HG02938 (cell line): ENCODE measurements around the gene AXL.
"Not testable (repeated sequence)": the region's sequence is repeated elsewhere in the genome, so short reads cannot be mapped to it uniquely, and the experiment has no call there.

Source experiments
- ATAC-seq: cut with Tn5 transposase; IDR thresholded peaks from one replicate; pipeline ENCODE4 v1.9.1; 2021; ENCODE audit warnings: mild to moderate bottlenecking, moderate library complexity; ENCODE audit not compliant: unreplicated experiment

Gene AXL

GRCh38 chr19:41269055-41269454 lies 50.0 kb downstream of the AXL start:
- ATAC-seq = no peak

DNA sequence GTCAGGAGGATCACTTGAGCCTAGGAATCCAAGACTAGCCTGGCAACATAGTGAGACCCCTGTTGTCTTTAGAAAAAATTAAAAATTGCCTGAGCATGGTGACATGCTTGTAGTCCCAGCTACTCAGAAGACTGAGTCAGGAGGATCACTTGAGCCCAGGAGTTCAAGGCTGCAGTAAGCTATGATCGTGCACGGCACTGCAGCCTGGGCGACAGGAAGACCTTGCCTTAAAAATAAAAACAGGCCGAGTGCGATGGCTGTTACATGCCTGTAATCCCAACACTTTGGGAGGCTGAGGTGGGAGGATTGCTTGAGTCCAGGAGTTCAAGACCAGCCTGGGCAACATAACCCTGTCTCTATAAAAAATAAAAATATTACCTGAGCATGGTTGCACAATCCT lies 50.5 kb downstream of the AXL start:
- no peak for ATAC-seq

GRCh38 chr19:41273076-41273475 lies 54.1 kb downstream of the AXL start:
- ATAC-seq = no peak

DNA sequence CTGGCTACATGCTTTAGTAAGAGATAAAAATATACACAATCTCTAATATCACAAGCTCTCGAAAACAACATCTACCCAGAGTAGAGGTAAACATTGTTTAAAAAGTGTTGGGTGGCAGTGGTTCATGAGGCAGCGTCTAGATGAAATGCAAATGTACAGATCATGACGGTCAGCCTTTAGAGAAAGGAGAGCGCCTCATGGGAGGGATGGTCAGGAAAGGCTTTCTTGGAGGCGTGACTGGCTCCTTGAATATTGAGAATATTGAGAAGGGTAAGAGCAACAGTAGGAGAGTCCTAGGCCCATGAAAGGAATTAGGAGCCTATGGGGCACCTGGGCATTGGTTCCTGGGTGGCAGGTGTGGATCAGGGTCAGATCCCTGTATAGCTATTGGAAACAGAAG lies 55.8 kb downstream of the AXL start:
- no peak for ATAC-seq

- ATAC-seq = no peak
Observed at GRCh38 chr19:41276231-41276630, 57.2 kb downstream of the AXL start.

DNA sequence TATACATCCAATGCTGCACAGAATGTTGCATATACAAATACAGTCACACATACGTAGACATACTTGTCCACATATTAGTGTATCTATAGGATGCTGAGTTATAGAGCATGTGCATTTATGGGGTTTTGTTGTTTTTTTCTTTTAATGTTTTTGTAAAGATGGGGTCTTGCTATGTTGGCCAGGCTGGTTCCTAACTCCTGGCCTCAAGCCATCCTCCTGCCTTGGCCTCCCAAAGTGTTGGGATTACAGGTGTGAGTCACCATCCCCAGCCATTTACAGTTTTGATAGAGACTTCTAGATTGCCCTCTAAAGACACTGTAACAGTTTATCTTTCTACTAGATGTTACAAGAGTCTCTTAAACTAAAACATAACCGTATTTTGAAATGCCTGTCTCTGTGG lies 59.5 kb downstream of the AXL start:
- ATAC-seq = no peak

DNA sequence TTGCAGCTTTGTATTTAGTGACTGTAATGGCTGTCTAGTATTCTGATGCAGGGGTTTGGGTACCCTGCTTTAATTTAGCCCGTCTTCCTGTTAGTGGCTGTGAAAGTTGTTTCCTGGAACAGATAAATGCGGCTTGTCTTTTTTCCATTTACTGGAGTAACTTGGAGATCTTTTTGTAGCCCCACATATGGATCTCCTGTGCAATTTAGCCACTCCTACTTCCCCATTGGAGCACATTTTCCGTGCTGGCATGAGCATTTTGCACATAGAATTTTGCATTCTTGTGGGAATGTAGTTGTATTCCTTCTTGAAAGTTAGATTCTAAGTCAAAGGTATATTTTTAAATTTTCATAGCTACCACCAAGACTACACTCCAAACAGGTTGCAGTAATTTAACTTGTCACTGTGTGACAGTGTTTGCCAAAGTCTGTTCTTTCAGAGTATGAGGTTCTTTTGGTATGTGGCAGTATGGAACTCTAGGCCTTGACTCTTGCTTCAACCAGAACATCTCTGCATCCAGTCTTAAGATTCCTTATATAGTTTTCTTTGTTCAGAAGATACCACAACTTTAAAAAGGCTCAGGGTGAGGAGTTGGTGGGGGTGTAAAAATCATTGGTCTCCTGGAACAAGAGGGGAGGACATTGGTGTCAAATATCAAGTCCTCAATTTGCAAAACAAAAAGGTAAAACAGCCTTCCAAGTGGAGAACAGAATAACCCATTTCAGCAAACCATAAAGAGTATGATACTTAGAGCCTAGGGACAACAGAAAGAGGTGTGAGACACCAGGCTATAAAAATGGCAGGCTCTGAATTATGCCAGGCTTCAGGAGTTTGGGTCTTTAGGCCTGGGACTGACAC lies 69.9 kb downstream of the AXL start:
- no peak for ATAC-seq

DNA sequence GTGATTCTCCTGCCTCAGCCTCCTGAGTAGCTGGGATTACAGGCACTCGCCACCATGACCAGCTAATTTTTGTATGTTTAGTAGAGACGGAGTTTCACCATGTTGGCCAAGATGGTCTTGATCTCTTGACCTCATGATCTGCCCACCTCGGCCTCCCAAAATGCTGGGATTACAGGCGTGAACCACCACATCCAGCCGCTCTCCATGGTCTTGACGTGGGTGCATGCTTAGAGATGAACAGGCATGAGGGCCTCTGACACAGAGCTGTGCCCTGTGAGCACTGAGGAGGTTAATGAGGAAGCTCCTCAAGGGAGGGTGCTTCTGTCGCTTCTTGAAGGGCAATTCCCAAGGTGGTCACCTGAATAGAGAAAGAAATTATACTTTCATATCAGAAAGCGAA lies 70.8 kb downstream of the AXL start:
- ATAC-seq = not testable (repeated sequence)

DNA sequence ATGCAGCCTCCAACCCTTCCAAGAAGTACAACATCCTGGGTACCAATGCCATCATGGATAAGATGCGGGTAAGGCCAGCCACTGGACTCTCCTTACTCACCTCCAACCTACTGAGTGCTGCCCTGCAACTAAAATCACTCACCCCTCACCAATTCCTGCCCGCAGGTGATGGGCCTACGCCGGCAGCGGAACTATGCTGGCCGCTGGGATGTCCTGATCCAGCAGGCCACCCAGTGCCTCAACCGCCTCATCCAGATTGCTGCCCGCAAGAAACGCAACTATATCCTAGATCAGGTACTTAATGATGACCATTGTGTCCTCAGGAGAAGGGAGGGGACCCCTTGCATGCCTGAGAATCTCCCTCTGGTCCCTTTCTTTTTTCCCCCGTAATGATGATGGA lies 75.4 kb downstream of the AXL start:
- ATAC-seq = no peak

GRCh38 chr19:41295499-41295898 lies 76.5 kb downstream of the AXL start:
- ATAC-seq = no peak

DNA sequence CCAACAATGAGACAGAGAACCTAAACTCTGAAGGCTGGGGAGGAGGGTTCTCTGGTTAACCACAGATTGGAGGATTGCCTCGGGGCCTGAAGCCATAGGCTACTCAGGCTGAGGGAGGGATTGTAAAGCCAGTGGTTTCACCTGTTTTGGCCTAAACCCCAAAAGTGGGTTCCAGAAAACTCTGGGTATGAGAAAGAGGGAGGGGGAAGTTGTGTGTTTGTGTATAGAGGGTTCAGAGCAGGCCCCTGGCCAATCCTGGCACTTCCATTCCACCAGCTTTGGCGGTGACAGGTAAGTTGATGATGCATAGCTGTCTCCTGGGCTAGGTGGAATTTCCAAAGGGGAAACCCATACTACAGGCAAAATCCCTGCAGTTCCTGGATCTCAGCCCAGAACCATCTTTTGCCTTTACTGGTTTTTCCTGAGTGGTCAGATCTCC lies 77.4 kb downstream of the AXL start:
- ATAC-seq = no peak

GRCh38 chr19:41297628-41298347 lies 78.8 kb downstream of the AXL start:
- peak; percentile 68 for ATAC-seq

GRCh38 chr19:41298348-41298964 lies 79.4 kb downstream of the AXL start:
- ATAC-seq = peak; percentile 18

- ATAC-seq = no peak
Observed at GRCh38 chr19:41299046-41299754, 80.2 kb downstream of the AXL start.

DNA sequence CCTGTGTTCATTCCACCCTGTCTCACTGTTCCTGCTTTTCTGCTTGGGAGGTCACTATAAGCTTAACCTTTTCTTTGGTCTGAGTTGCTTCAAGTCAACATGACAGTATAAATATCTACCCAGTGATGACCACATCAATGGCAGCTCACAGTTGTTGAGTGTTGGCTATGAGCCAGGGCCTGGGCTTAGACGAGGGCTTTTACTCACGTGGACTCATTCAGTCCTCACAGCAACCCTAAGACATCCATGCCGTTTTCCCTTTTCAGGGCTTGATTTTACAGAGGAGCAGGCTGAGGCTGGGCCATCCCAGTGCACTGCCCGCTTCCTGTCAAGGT lies 80.7 kb downstream of the AXL start:
- no peak for ATAC-seq

- ATAC-seq = no peak
Observed at GRCh38 chr19:41300555-41300954, 81.5 kb downstream of the AXL start.

- ATAC-seq = no peak
Observed at GRCh38 chr19:41302624-41303351, 83.8 kb downstream of the AXL start.

DNA sequence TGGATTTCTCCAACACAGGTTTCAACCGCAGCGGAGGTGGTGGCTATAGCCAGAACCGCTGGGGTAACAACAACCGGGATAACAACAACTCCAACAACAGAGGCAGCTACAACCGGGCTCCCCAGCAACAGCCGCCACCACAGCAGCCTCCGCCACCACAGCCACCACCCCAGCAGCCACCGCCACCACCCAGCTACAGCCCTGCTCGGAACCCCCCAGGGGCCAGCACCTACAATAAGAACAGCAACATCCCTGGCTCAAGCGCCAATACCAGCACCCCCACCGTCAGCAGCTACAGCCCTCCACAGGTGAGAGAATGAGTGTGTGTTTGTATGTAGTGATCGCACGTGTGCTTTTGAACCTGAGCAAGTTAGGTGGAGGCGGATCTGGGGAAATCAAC lies 84.9 kb downstream of the AXL start:
- ATAC-seq = no peak

DNA sequence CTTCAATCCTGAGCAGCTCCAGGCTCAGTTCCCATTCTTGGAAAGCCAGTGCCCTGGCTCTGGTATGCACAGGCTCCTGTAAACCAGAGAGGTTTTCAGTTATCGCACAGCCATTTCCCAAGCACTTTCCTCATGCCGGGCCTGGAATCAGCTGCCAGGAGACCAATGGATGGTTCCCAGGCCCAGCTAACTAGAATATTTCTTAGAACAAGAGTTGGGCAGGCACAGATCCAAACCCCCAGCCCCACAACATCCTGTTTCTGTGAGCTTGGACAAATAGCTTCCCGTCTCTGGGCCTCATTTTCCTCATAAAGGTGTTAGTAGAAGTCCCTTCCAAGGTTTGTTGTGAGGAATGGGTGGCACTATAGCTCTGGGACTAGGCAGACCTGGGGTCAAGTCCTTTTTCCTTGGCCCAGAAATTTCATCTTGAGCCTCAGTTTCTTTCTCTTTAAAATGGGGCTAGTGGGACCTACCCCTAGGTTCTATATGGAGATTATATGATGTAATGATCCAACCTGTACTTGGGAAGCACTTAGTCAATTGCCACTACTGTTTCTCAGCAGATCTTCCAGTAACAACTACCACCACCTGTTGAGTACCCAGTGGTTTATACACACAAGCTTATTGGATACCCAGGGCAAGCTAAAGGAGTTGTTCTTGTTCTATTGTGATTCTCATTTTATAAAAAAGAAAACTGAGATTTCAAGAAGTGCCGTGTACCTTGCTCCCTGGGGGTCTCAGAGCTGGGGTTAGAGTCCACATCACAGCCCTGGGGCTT lies 85.9 kb downstream of the AXL start:
- no peak for ATAC-seq
